AG10803 (cell line): Measurements from ENCODE around the gene HMHB1.
A peak's percentile ranks its signal among the peaks of the same experiment; 100 is the strongest.

ENCODE experiments used
- DNase-seq: peaks from one replicate; pipeline ENCODE4 v3.0.0; 2010; ENCODE audit warnings: low read depth
- H3K4me3 ChIP-seq: 2 replicates; pipeline ENCODE4 v1.5.1; 2011; ENCODE audit warnings: mild to moderate bottlenecking, low read length, control low read depth
- TF ChIP-seq, protein P1 (sequence below): conservative IDR thresholded peaks from 2 replicates; pipeline ENCODE4 v1.5.1; 2011; ENCODE audit warnings: mild to moderate bottlenecking, low read length, control low read depth, inconsistent platforms

HMHB1 gene

GRCh38 chr5:143824851-143825720 lies 13.1 kb downstream of the HMHB1 start:
- TF ChIP-seq, protein P1, sequence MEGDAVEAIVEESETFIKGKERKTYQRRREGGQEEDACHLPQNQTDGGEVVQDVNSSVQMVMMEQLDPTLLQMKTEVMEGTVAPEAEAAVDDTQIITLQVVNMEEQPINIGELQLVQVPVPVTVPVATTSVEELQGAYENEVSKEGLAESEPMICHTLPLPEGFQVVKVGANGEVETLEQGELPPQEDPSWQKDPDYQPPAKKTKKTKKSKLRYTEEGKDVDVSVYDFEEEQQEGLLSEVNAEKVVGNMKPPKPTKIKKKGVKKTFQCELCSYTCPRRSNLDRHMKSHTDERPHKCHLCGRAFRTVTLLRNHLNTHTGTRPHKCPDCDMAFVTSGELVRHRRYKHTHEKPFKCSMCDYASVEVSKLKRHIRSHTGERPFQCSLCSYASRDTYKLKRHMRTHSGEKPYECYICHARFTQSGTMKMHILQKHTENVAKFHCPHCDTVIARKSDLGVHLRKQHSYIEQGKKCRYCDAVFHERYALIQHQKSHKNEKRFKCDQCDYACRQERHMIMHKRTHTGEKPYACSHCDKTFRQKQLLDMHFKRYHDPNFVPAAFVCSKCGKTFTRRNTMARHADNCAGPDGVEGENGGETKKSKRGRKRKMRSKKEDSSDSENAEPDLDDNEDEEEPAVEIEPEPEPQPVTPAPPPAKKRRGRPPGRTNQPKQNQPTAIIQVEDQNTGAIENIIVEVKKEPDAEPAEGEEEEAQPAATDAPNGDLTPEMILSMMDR: peak; percentile 96
- DNase-seq: peak; percentile 67
- no peak overlapping the region for H3K4me3 ChIP-seq

DNA sequence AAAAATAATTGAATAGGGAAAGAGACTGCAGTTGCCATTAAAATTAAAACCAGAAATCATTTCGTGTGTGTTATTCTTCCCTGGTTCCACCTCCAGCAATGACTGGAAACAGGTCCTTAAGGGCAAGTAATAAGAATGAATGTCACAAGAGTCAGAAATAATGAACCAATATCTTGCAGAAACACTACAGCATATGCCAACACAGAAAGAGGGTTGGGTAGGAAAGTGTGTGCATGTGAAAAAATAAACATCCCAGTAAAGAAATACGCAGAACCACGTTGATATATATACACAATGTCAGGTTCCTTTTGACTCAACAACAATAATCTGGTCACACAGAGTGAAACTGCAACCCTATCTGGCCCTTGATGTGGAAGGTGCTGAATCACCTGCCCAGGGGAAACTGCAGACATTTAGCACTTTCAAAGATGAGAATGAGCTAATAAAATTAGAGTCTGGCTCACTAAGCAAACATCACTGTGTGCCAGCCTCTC lies 15.0 kb downstream of the HMHB1 start:
- TF ChIP-seq, protein P1: no peak
- no peak for DNase-seq

DNA sequence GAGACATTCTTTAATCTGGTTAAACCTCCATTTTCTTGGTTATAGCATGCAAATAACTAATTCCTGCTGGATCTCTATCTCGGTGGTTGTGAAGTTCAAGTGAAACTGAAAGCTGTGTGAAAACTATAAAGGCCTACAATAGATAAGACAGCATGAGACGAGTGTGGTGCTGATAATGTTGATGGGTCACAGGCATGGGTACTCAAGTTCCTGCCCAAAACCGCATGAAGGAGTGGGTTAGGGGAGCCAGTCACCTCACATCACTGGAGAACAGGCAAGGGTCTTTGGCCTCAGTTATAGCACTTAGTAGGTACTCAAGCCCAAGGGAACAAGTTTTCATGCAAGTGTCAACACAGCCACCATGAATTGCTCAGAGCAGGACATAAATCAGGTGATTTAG lies 16.7 kb downstream of the HMHB1 start:
- TF ChIP-seq, protein P1: no peak
- H3K4me3 ChIP-seq: no peak overlapping the region
- no peak for DNase-seq

More for the DNA sequence above, 15.0 kb downstream of the HMHB1 start:
- H3K4me3 ChIP-seq: no peak overlapping the region

- no peak for DNase-seq
- TF ChIP-seq, protein P1: no peak
Observed at GRCh38 chr5:143833177-143833576, 21.2 kb downstream of the HMHB1 start.

GRCh38 chr5:143835251-143835650 lies 23.3 kb downstream of the HMHB1 start:
- TF ChIP-seq, protein P1: no peak
- DNase-seq: no peak

More at GRCh38 chr5:143833177-143833576, 21.2 kb downstream of the HMHB1 start:
- no peak overlapping the region for H3K4me3 ChIP-seq

GRCh38 chr5:143836161-143836725 lies 24.3 kb downstream of the HMHB1 start:
- TF ChIP-seq, protein P1: no peak

More at GRCh38 chr5:143835251-143835650, 23.3 kb downstream of the HMHB1 start:
- H3K4me3 ChIP-seq: no peak overlapping the region

More at GRCh38 chr5:143836161-143836725, 24.3 kb downstream of the HMHB1 start:
- DNase-seq: peak; percentile 94
- no peak overlapping the region for H3K4me3 ChIP-seq
